Activated CD4-positive, alpha-beta T cell treated with anti-CD3 and anti-CD28 coated beads for 4 hours (primary cell): ENCODE data around the gene NSUN4.

Source experiments
- DNase-seq, 2 donors: peaks; one replicate each; pipeline ENCODE4 v3.0.0-alpha.2; 2020

Gene NSUN4

DNA sequence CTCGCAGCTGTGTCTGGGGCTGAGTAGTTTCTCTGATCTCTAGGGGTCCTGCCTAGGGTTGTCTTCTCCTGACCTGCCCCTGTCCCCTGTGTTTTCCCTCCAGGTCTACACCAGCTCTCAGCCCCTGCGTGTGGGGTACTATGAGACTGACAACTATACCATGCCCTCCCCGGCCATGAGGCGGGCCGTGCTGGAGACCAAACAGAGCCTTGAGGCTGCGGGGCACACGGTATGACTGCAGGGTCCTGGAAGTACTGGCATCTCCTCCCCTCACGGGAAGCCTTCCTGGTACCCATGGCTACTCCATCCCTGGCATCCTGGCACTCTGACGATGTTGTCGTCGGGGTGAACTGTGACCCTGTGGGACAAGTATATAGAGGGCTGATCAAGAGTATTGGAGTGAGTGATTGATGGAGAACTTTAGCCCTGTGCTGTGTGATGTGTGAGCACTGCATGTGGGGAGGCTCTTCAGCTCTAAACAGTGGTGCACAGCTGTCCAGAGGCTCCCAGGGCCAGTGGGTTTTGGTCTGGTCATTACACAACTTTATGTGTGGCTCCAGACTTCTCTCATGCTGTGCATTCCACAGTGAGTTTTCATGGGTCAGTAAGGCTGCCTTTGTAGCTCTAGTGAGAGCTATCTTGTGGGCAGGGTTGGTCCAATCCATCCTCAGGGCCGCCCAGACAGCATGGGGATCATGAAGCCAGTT, 67.9 kb downstream of the NSUN4 start:
- DNase-seq: no peak

DNA sequence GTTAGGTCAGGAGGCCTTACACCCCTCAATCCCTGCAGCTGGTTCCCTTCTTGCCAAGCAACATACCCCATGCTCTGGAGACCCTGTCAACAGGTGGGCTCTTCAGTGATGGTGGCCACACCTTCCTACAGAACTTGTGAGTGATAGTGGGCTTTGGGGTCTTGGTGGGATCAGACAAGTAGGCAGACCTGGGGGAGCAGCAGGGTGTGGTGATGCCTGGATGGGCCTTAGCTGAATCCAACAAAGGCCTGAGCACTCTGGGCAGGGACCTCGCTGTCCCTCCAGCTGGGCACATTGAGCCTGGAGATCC, 68.4 kb downstream of the NSUN4 start:
- no peak for DNase-seq

DNA sequence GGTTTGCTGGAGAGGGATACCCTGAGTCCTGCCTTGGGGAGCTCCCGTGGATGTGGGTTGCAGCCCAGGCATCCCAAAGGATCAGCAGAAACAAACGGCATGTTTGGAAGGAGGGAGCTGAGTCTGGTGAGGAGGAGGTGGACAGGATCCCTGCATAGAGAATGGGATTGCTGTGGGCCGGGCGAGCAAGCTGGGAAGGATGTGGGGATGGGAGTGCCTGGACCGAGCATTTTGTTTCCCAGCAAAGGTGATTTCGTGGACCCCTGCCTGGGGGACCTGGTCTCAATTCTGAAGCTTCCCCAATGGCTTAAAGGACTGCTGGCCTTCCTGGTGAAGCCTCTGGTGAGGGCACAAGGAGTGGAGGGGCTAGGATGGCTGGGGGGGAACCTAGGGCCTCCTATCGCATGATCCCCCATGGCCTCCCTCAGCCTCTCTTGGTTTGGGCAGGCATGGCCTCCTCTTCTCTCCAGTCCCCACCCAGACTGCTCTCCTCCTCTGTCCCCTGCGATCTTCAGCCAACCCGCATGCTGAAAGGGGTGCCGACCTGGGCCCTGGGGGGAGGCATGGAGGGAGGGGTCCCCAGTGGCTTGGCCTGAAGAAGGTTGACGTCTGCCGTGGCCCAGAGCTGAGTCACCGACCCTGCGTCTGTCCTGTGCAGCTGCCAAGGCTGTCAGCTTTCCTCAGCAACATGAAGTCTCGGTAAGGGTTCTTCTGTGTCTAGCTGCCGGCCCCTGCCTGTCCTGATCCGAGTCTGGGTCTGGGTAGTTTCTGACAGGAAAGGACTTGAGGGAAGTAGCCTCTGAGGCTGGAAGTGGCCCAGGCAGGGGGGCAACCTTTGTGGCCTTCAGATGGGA, 69.8 kb downstream of the NSUN4 start:
- no peak for DNase-seq

DNA sequence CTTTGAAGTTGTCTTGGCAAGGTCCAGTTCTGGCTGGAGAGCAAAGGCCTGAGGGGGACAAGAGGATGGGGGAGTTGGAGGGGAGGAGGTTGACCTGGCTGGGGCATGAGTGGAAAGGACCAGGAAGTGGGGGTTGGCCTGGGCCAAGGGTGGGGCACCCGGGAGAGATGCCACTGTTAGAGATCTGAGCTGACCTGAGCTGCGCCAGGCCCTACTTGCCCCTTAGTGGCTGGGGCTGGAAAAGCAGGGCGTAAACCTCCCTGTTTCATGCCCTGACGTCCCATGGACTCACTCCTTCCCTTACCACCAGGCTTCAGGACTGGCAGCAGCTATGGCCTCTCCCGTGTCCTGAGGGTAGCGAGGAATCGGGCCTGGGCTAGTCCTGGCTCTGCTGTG, 70.4 kb downstream of the NSUN4 start:
- DNase-seq: no peak
